GM12878 (cell line): ENCODE data around the gene AGRN. TPM values are rescaled to one million over a fixed set of nuclear protein-coding genes. Genes with fewer than 3 reads are reported as not detected.

Source experiments
- ASH2L ChIP-seq: fragments of 300-600, 200-600 bp; sonication (generic); IDR thresholded peaks from 2 replicates; pipeline ENCODE4 v1.6.1; 2017; ENCODE audit warnings: low read depth, mild to moderate bottlenecking, borderline replicate concordance
- BMI1 ChIP-seq: fragments of 450-650 bp; IDR thresholded peaks from 2 replicates; pipeline ENCODE4 v1.6.1; 2016; ENCODE audit warnings: mild to moderate bottlenecking, moderate library complexity, borderline replicate concordance
- CBFB ChIP-seq: IDR thresholded peaks from 2 replicates; pipeline ENCODE4 v1.6.1; 2016; ENCODE audit warnings: antibody characterized with exemption, low read depth
- CBX3 ChIP-seq: fragments of 200-600 bp; sonication (generic); IDR thresholded peaks from 2 replicates; pipeline ENCODE4 v1.6.1; 2016; ENCODE audit warnings: low read depth, borderline replicate concordance
- CHD2 ChIP-seq: IDR thresholded peaks from 2 replicates; pipeline ENCODE4 v1.6.1; 2011; ENCODE audit warnings: low read depth, low read length, improper control_type of control experiment, borderline replicate concordance
- GATAD2B ChIP-seq: fragments of 450-650 bp; conservative IDR thresholded peaks from 2 replicates; pipeline ENCODE4 v1.6.1; 2017; ENCODE audit warnings: low read depth, mild to moderate bottlenecking, moderate library complexity
- HDAC2 ChIP-seq: fragments of 200-600 bp; sonication (generic); IDR thresholded peaks from 2 replicates; pipeline ENCODE4 v1.6.1; 2017
- HDAC6 ChIP-seq: fragments of 200-600 bp; sonication (generic); IDR thresholded peaks from one replicate; pipeline ENCODE4 v1.8.0; 2017; ENCODE audit warnings: antibody characterized with exemption; ENCODE audit not compliant: unreplicated experiment
- MTA2 ChIP-seq: fragments of 450-650 bp; IDR thresholded peaks from 2 replicates; pipeline ENCODE4 v1.6.1; 2016; ENCODE audit warnings: low read depth, mild to moderate bottlenecking, moderate library complexity
- NR2C2 ChIP-seq: IDR thresholded peaks from 2 replicates; pipeline ENCODE4 v1.6.1; 2011; ENCODE audit warnings: borderline replicate concordance, low read depth; ENCODE audit not compliant: control insufficient read depth, insufficient read length
- PAX5 ChIP-seq: IDR thresholded peaks from 2 replicates; pipeline ENCODE4 v1.6.1; 2011; ENCODE audit warnings: low read depth, low read length, borderline replicate concordance
- POLR2AphosphoS5 ChIP-seq: IDR thresholded peaks from 2 replicates; pipeline ENCODE4 v1.6.1; 2011; ENCODE audit warnings: mild to moderate bottlenecking, low read length, inconsistent platforms
- POU2F2 ChIP-seq: IDR thresholded peaks from 3 replicates; pipeline ENCODE4 v1.6.1; 2011; ENCODE audit warnings: low read depth, mild to moderate bottlenecking, low read length, borderline replicate concordance
- RBBP5 ChIP-seq: fragments of 200-600 bp; sonication (generic); conservative IDR thresholded peaks from 2 replicates; pipeline ENCODE4 v1.6.1; 2016
- SMAD1 ChIP-seq: fragments of 450-650 bp; IDR thresholded peaks from 2 replicates; pipeline ENCODE4 v1.6.1; 2018; ENCODE audit warnings: mild to moderate bottlenecking, low read depth; ENCODE audit not compliant: partially characterized antibody
- SMC3 ChIP-seq: IDR thresholded peaks from 2 replicates; pipeline ENCODE4 v1.6.1; 2011; ENCODE audit warnings: low read length, improper control_type of control experiment, borderline replicate concordance
- SP1 ChIP-seq: IDR thresholded peaks from one replicate; pipeline ENCODE4 v1.6.1; 2011; ENCODE audit warnings: low read depth, low read length
- SREBF1 ChIP-seq: IDR thresholded peaks from 2 replicates; pipeline ENCODE4 v1.6.1; 2012; ENCODE audit warnings: mild to moderate bottlenecking, low read length
- TARDBP ChIP-seq: IDR thresholded peaks from 2 replicates; pipeline ENCODE4 v1.6.1; 2016; ENCODE audit warnings: borderline replicate concordance
- ZNF217 ChIP-seq: fragments of 450-650 bp; IDR thresholded peaks from 2 replicates; pipeline ENCODE4 v1.6.1; 2017; ENCODE audit warnings: antibody characterized with exemption, mild to moderate bottlenecking
- polyA plus RNA-seq, 11 experiments: library from polyadenylated mRNA; depleted of rRNA in 4 of 11; unstranded in 6 of 11; stranded (reverse) in 5 of 11; fragments of >200 nt; fragmentation: Nextera tagmentation in 4 of 11; fragmentation: Illumina TruSeq in 1 of 11; extraction: Ambion mirVana in 4 of 11; extraction: Trizol in 1 of 11; gene quantifications; 1 replicate in 1 of 11; 2 replicates in 10 of 11; pipeline versions ENCODE4 v1.2.1 to v1.2.3, GENCODE V29; 2011 to 2016; ENCODE audit warnings: inconsistent platforms in 2 of 11, missing spikeins in 2 of 11, low read depth in 1 of 11
- total RNA-seq, 4 experiments: library from RNA; depleted of rRNA in 3 of 4; stranded (reverse); fragments of >200 nt in 3 of 4; fragmentation: Illumina TruSeq in 1 of 4; extraction: Trizol in 1 of 4; gene quantifications; 2 replicates each; pipeline versions ENCODE4 v1.2.1 to v1.2.3, GENCODE V29; 2013 to 2021
- TF ChIP-seq, protein P1 (sequence below): fragments of 450-650 bp; formaldehyde crosslinking; IDR thresholded peaks from 2 replicates; pipeline ENCODE4 v1.4.0; 2020; ENCODE audit warnings: mild to moderate bottlenecking, moderate library complexity
- TF ChIP-seq, protein P2 (sequence below): IDR thresholded peaks from 2 replicates; pipeline ENCODE4 v1.6.1; 2012; ENCODE audit warnings: low read depth, low read length, improper control_type of control experiment
- TF ChIP-seq, protein P3 (sequence below): fragments of 450-650 bp; IDR thresholded peaks from 2 replicates; pipeline ENCODE4 v1.6.1; 2016; ENCODE audit warnings: mild to moderate bottlenecking
- TF ChIP-seq, protein P4 (sequence below): fragments of 450-650 bp; IDR thresholded peaks from 2 replicates; pipeline ENCODE4 v1.6.1; 2017; ENCODE audit warnings: borderline replicate concordance

Gene AGRN
- total and polyA plus RNA-seq, 10 of the 15 experiments (the other 5 are each of a cell fraction or from before 2014, with no cell fraction given), result 0.02 to 41.8 (median 4.1) TPM

DNA sequence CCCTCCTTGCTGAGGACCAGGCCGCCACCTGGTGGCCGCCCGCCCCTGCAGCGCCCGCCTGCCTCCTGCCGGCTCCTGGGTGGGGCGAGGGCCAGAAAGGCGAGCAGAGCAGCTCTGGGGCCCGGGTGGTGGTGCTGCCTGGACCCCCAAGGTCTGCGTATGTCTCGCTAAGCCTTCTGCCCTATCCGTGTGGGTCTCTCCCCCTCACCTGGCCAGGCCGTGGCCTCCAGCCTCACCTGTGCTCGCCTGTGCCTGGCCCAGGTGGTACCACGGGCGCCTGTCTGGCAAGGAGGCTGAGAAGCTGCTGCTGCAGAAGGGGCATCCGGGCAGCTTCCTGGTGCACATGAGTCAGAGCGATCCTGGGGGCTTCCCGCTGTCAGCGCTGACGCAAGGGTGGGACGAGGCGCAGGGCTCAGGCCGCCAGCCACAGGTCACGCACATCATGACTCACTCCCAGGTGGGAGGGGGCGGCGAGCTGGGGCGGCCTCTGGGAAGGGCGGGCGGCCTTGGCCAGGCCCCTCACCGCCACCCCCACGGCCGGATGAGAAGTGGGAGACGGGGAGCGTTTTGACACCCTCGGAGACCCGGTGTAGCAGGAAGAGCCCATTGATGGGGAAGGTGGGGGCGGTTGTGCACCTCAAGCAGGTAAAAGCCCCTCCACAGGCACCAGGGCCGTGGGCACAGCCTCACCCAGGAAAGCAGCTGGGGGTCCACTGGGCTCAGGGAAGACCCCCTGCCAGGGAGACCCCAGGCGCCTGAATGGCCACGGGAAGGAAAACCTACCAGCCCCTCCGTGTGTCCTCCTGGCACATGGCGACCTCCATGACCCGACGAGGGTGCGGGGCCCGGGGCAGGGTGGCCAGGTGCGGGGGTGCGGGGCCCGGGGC lies 44.3 kb downstream of the AGRN start (continued):
- TF ChIP-seq TARDBP (no peak), PAX5 (peak; percentile 94), HDAC2 (no peak), POU2F2 (peak; percentile 42; the same call in 2 of the 3 replicates), SP1 (peak; percentile 89), SMC3 (peak; percentile 89), MTA2 (peak; percentile 76; the same call in 1 of the 2 replicates), SMAD1 (no peak), ZNF217 (0 out of 2 replicates have a peak, but pooled peaks have one; percentile 19), GATAD2B (peak; percentile 92), NR2C2 (no peak), POLR2AphosphoS5 (peak; percentile 81; the same call in 1 of the 2 replicates), CBFB (peak; percentile 88), RBBP5 (no peak), CHD2 (peak; percentile 75; the same call in 1 of the 2 replicates), CBX3 (no peak), SREBF1 (no peak), BMI1 (peak; percentile 14; the same call in 1 of the 2 replicates), ASH2L (no peak), HDAC6 (no peak)
- TF ChIP-seq, protein P1, sequence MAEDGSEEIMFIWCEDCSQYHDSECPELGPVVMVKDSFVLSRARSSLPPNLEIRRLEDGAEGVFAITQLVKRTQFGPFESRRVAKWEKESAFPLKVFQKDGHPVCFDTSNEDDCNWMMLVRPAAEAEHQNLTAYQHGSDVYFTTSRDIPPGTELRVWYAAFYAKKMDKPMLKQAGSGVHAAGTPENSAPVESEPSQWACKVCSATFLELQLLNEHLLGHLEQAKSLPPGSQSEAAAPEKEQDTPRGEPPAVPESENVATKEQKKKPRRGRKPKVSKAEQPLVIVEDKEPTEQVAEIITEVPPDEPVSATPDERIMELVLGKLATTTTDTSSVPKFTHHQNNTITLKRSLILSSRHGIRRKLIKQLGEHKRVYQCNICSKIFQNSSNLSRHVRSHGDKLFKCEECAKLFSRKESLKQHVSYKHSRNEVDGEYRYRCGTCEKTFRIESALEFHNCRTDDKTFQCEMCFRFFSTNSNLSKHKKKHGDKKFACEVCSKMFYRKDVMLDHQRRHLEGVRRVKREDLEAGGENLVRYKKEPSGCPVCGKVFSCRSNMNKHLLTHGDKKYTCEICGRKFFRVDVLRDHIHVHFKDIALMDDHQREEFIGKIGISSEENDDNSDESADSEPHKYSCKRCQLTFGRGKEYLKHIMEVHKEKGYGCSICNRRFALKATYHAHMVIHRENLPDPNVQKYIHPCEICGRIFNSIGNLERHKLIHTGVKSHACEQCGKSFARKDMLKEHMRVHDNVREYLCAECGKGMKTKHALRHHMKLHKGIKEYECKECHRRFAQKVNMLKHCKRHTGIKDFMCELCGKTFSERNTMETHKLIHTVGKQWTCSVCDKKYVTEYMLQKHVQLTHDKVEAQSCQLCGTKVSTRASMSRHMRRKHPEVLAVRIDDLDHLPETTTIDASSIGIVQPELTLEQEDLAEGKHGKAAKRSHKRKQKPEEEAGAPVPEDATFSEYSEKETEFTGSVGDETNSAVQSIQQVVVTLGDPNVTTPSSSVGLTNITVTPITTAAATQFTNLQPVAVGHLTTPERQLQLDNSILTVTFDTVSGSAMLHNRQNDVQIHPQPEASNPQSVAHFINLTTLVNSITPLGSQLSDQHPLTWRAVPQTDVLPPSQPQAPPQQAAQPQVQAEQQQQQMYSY (CRISPR knock-in tag), result no peak
- TF ChIP-seq, protein P2, sequence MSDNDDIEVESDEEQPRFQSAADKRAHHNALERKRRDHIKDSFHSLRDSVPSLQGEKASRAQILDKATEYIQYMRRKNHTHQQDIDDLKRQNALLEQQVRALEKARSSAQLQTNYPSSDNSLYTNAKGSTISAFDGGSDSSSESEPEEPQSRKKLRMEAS, result 0 out of 2 replicates have a peak, but pooled peaks have one; percentile 22
- TF ChIP-seq, protein P3, sequence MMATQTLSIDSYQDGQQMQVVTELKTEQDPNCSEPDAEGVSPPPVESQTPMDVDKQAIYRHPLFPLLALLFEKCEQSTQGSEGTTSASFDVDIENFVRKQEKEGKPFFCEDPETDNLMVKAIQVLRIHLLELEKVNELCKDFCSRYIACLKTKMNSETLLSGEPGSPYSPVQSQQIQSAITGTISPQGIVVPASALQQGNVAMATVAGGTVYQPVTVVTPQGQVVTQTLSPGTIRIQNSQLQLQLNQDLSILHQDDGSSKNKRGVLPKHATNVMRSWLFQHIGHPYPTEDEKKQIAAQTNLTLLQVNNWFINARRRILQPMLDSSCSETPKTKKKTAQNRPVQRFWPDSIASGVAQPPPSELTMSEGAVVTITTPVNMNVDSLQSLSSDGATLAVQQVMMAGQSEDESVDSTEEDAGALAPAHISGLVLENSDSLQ, result peak; percentile 72
- TF ChIP-seq, protein P4, sequence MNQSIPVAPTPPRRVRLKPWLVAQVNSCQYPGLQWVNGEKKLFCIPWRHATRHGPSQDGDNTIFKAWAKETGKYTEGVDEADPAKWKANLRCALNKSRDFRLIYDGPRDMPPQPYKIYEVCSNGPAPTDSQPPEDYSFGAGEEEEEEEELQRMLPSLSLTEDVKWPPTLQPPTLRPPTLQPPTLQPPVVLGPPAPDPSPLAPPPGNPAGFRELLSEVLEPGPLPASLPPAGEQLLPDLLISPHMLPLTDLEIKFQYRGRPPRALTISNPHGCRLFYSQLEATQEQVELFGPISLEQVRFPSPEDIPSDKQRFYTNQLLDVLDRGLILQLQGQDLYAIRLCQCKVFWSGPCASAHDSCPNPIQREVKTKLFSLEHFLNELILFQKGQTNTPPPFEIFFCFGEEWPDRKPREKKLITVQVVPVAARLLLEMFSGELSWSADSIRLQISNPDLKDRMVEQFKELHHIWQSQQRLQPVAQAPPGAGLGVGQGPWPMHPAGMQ, result no peak
